ENCODE data around the gene MAIP1.

Gene MAIP1

GRCh38 chr2:199951023-199951422 lies 4.4 kb upstream of the MAIP1 start:
- DNase-seq = no peak

GRCh38 chr2:199955007-199955338 lies 409 bp upstream of the MAIP1 start:
- DNase-seq = peak; percentile 71

GRCh38 chr2:199956062-199956380 lies 639 bp downstream of the MAIP1 start:
- no peak for DNase-seq

GRCh38 chr2:199958014-199958413 lies 2.6 kb downstream of the MAIP1 start:
- DNase-seq = no peak

GRCh38 chr2:199962203-199962602 lies 6.8 kb downstream of the MAIP1 start:
- DNase-seq = no peak

- no peak for DNase-seq
Measured at GRCh38 chr2:199966405-199966804, 11.0 kb downstream of the MAIP1 start.

- DNase-seq = no peak
Measured at GRCh38 chr2:199966976-199967375, 11.6 kb downstream of the MAIP1 start.

- no peak for DNase-seq
Measured at GRCh38 chr2:199968126-199968525, 12.7 kb downstream of the MAIP1 start.

GRCh38 chr2:199972088-199972626 lies 16.8 kb downstream of the MAIP1 start:
- DNase-seq = no peak

- DNase-seq = peak; percentile 20
Measured at GRCh38 chr2:199973703-199974102, 18.3 kb downstream of the MAIP1 start.

GRCh38 chr2:199975273-199975895 lies 20.0 kb downstream of the MAIP1 start:
- no peak for DNase-seq

GRCh38 chr2:199977984-199978415 lies 22.6 kb downstream of the MAIP1 start:
- no peak for DNase-seq

GRCh38 chr2:199979398-199979797 lies 24.0 kb downstream of the MAIP1 start:
- no peak for DNase-seq

GRCh38 chr2:199979832-199980628 lies 24.6 kb downstream of the MAIP1 start:
- peak; percentile 68 for DNase-seq

- DNase-seq = no peak
Measured at GRCh38 chr2:199982126-199982843, 26.9 kb downstream of the MAIP1 start.

GRCh38 chr2:199983534-199983933 lies 28.2 kb downstream of the MAIP1 start:
- no peak for DNase-seq

- DNase-seq = no peak
Measured at GRCh38 chr2:199984159-199984558, 28.8 kb downstream of the MAIP1 start.

- no peak for DNase-seq
Measured at GRCh38 chr2:199984755-199985154, 29.4 kb downstream of the MAIP1 start.

GRCh38 chr2:199985625-199986207 lies 30.3 kb downstream of the MAIP1 start:
- peak; percentile 41 for DNase-seq

GRCh38 chr2:199987586-199987985 lies 32.2 kb downstream of the MAIP1 start:
- DNase-seq = no peak

- DNase-seq = no peak
Measured at GRCh38 chr2:199988151-199988550, 32.8 kb downstream of the MAIP1 start.

GRCh38 chr2:199989822-199990221 lies 34.4 kb downstream of the MAIP1 start:
- no peak for DNase-seq

- no peak for DNase-seq
Measured at GRCh38 chr2:199991691-199992090, 36.3 kb downstream of the MAIP1 start.

- DNase-seq = no peak
Measured at GRCh38 chr2:199992296-199992695, 36.9 kb downstream of the MAIP1 start.
